Activated T-helper 17 cell treated with anti-CD3 and anti-CD28 coated beads, Interleukin-2, amount 50 U/mL, for 72 hours (primary cell): ENCODE data around the gene AUNIP. TPM values are rescaled to one million over a fixed set of nuclear protein-coding genes. Genes with fewer than 3 reads are reported as not detected.

Experiments
- ATAC-seq: fragments of 150-1000 bp; cut with Tn5 transposase; replicated peaks from 2 replicates; pipeline ENCODE4 v1.10.0; 2021; ENCODE audit warnings: mild to moderate bottlenecking, moderate library complexity
- H3K27ac Mint-ChIP-seq: one replicate; pipeline ENCODE4 v1.8.0; 2022; ENCODE audit warnings: mixed read lengths
- H3K27me3 Mint-ChIP-seq: one replicate; pipeline ENCODE4 v1.8.0; 2022; ENCODE audit warnings: mixed read lengths
- H3K36me3 Mint-ChIP-seq: one replicate; pipeline ENCODE4 v1.8.0; 2022; ENCODE audit warnings: low read depth, mild to moderate bottlenecking, mixed read lengths
- H3K4me1 Mint-ChIP-seq: one replicate; pipeline ENCODE4 v1.8.0; 2022; ENCODE audit warnings: mixed read lengths
- H3K4me3 Mint-ChIP-seq: one replicate; pipeline ENCODE4 v1.8.0; 2022; ENCODE audit warnings: mild to moderate bottlenecking, mixed read lengths
- H3K9me3 Mint-ChIP-seq: one replicate; pipeline ENCODE4 v1.8.0; 2022; ENCODE audit warnings: mixed read lengths
- total RNA-seq, 2 donors: library from RNA; stranded (reverse); gene quantifications; one replicate each; pipeline ENCODE4 v1.2.3, GENCODE V29; 2022

Gene AUNIP
- total RNA-seq, 2 donors from 2014 or later, result 3.7 to 7.2 TPM

DNA sequence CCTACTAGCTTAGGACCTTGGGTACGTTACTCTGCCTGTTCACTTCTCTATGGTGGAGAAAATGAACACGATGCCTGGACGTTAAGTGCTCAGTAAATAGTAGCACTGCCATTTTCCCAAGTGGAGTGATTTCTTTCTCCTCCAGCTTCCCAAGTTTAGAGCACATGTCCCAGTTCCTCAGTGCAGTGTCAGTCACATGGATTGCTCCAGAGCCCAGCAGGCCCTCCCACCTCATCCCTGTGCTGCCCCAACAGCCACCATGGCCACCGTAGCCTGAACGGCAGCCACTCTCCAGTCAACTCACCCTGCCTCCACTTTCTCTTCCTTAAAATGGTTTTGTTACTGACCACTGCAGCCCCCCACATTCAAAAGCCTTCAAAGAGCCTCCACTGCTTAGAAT is 38.5 kb upstream of the AUNIP start:
- no peak for ATAC-seq
- Mint-ChIP-seq H3K27me3 (no peaks in the 10 kb centered on the region), H3K9me3 (no peaks in the 10 kb centered on the region), H3K4me3 (no peak overlapping the region), H3K4me1 (no peaks in the 10 kb centered on the region), H3K36me3 (peaks cover 44% of the 10 kb centered on the region), H3K27ac (no peak overlapping the region)

- peaks cover 29% of the 10 kb centered on the region for H3K36me3 Mint-ChIP-seq
- no peaks in the 10 kb centered on the region for H3K27me3 Mint-ChIP-seq
- no peak overlapping the region for H3K4me3 Mint-ChIP-seq
- no peaks in the 10 kb centered on the region for H3K4me1 Mint-ChIP-seq
- H3K27ac Mint-ChIP-seq, result no peak overlapping the region
- no peaks in the 10 kb centered on the region for H3K9me3 Mint-ChIP-seq
- ATAC-seq, result no peak
Observed at GRCh38 chr1:25896266-25896665, 37.0 kb upstream of the AUNIP start.

DNA sequence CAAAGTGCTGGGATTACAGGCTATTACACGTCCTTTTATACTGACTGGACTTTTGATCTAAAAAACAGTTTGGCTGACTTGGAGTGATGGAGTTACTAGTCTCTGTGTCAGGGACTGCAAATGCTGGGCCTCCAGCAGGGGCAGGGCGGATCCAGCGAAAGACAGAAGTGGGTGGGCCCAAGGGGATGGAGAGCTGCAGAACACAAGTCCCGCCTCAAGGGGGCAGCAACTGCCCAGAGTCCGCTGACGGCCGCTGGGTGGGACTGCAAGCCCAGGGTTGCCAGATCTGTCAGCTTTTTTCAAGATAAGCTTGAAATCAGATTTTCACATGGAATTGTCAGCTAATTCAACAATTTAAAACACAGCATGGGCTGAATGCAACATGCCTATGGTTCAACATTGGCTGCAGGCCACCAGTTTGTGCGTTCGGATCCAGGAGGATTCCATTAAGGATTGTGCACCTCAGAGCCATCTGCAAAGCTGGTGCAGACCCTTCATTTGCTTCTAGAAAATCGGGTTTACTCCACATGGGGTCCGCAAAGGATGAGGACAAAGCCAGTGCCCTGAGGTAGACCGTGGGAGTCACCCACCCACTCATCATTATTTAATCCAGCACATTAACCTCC is 36.2 kb upstream of the AUNIP start:
- H3K27ac Mint-ChIP-seq, result peak overlapping the region; percentile 22
- peak; percentile 97 for ATAC-seq
- H3K4me3 Mint-ChIP-seq, result no peak overlapping the region
- H3K36me3 Mint-ChIP-seq, result peaks cover 21% of the 10 kb centered on the region
- H3K4me1 Mint-ChIP-seq, result no peaks in the 10 kb centered on the region
- no peaks in the 10 kb centered on the region for H3K9me3 Mint-ChIP-seq
- no peaks in the 10 kb centered on the region for H3K27me3 Mint-ChIP-seq

- Mint-ChIP-seq H3K27me3 (no peaks in the 10 kb centered on the region), H3K9me3 (no peaks in the 10 kb centered on the region), H3K36me3 (no peaks in the 10 kb centered on the region), H3K27ac (no peak overlapping the region), H3K4me3 (no peak overlapping the region), H3K4me1 (no peaks in the 10 kb centered on the region)
- no peak for ATAC-seq
Observed at GRCh38 chr1:25893116-25893515, 33.9 kb upstream of the AUNIP start.

- Mint-ChIP-seq H3K4me3 (no peak overlapping the region), H3K9me3 (no peaks in the 10 kb centered on the region), H3K27me3 (no peaks in the 10 kb centered on the region), H3K36me3 (no peaks in the 10 kb centered on the region), H3K4me1 (no peaks in the 10 kb centered on the region), H3K27ac (no peak overlapping the region)
- no peak for ATAC-seq
Observed at GRCh38 chr1:25891606-25892005, 32.3 kb upstream of the AUNIP start.

- H3K36me3 Mint-ChIP-seq, result no peaks in the 10 kb centered on the region
- H3K4me1 Mint-ChIP-seq, result no peaks in the 10 kb centered on the region
- ATAC-seq, result no peak
- H3K4me3 Mint-ChIP-seq, result no peak overlapping the region
- no peaks in the 10 kb centered on the region for H3K27me3 Mint-ChIP-seq
- no peaks in the 10 kb centered on the region for H3K9me3 Mint-ChIP-seq
- peak overlapping the region; percentile 20 for H3K27ac Mint-ChIP-seq
Observed at GRCh38 chr1:25890239-25891034, 31.2 kb upstream of the AUNIP start.

DNA sequence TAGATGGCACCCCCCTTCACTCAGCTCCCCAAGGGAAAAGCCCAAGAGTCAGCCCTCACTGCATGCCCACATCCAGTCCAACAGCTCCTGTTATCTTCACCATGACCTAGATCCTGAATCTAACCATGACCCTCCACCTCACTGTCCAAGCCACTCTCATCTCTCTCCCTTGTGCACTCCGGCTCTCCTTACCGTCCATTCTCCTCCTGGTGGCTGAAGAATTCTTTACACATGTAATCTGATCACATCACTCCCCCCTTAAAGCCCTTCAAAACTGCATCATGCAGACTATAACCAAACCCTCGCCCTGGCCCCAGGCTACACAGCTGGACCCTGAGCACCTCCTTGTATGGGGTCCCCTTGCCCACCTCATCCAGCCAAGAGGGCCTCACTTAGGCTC is 30.2 kb upstream of the AUNIP start:
- no peaks in the 10 kb centered on the region for H3K9me3 Mint-ChIP-seq
- H3K4me1 Mint-ChIP-seq, result no peaks in the 10 kb centered on the region
- no peaks in the 10 kb centered on the region for H3K27me3 Mint-ChIP-seq
- no peak for ATAC-seq
- H3K27ac Mint-ChIP-seq, result peak overlapping the region; percentile 20
- no peaks in the 10 kb centered on the region for H3K36me3 Mint-ChIP-seq
- no peak overlapping the region for H3K4me3 Mint-ChIP-seq

- H3K4me1 Mint-ChIP-seq, result no peaks in the 10 kb centered on the region
- H3K4me3 Mint-ChIP-seq, result no peak overlapping the region
- H3K36me3 Mint-ChIP-seq, result no peaks in the 10 kb centered on the region
- no peak overlapping the region for H3K27ac Mint-ChIP-seq
- ATAC-seq, result no peak
- H3K9me3 Mint-ChIP-seq, result no peaks in the 10 kb centered on the region
- no peaks in the 10 kb centered on the region for H3K27me3 Mint-ChIP-seq
Observed at GRCh38 chr1:25888426-25888987, 29.2 kb upstream of the AUNIP start.

DNA sequence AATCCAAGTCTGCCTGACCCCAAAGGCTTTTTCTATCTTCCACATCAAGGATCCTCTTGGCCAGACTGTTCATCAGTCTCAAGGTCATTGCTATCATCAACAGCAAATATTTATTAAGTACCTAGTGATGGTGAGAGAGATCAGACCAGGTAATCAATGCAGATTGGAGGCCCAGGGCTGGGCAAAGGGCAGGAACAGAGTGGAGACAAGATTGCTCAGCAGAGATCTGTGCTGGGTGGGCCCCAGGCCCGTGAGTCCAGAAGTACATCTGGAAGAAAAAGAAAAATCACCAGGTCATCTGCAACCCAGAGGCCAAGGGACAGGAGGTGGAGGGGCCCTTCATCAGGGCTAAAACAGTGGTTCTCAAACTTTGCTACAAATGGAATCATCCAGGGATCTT is 26.3 kb upstream of the AUNIP start:
- Mint-ChIP-seq H3K9me3 (no peaks in the 10 kb centered on the region), H3K27ac (no peak overlapping the region), H3K27me3 (no peaks in the 10 kb centered on the region), H3K4me3 (no peak overlapping the region), H3K36me3 (no peaks in the 10 kb centered on the region), H3K4me1 (no peaks in the 10 kb centered on the region)
- no peak for ATAC-seq

DNA sequence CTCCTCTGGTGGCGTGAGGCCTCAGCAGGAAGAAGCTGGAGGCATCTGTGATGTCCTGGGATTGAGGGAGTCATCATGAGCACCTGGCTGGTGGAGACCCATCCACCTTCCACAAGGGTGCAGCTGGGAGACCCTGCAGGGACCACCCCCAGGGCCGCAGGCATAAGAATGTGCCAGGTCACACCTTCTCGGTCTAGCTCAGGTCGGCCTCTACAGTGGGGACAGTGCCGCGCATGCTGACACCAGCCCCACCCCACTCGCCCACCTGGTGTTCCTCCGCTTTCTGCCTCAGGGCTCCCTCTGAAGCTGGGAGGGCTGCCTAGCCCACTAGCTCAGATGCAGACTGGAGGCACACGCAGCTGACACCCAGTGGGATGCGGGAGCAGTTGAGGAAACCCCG is 22.0 kb upstream of the AUNIP start:
- no peaks in the 10 kb centered on the region for H3K27me3 Mint-ChIP-seq
- H3K4me1 Mint-ChIP-seq, result no peaks in the 10 kb centered on the region
- no peak for ATAC-seq
- H3K36me3 Mint-ChIP-seq, result no peaks in the 10 kb centered on the region
- H3K9me3 Mint-ChIP-seq, result no peaks in the 10 kb centered on the region
- H3K27ac Mint-ChIP-seq, result no peak overlapping the region
- no peak overlapping the region for H3K4me3 Mint-ChIP-seq

GRCh38 chr1:25880518-25880917 is 21.3 kb upstream of the AUNIP start:
- no peak for ATAC-seq
- Mint-ChIP-seq H3K4me1 (no peaks in the 10 kb centered on the region), H3K9me3 (no peaks in the 10 kb centered on the region), H3K27me3 (no peaks in the 10 kb centered on the region), H3K4me3 (no peak overlapping the region), H3K27ac (peak overlapping the region; percentile 10), H3K36me3 (no peaks in the 10 kb centered on the region)

DNA sequence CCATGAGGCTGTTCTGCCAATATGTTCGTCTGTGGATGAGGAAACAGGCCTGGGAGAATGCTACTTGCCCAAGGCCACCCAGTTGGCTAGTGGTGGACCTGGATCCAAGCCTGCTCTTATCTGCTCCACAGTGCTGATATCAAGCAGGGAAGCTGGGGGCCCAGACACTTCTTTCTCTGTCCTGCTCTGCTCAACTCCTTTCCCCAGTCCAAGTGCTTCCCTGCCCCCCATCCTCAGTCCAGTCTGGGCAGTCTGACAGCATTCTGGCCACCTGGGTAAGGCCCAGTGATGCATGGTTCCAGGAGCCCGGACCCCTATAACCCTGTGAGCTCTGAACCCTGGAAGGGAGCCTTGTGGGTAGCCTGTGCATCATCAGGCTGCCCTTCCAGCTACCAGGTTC is 20.4 kb upstream of the AUNIP start:
- Mint-ChIP-seq H3K4me3 (no peak overlapping the region), H3K27ac (peak overlapping the region; percentile 10), H3K27me3 (no peaks in the 10 kb centered on the region), H3K9me3 (no peaks in the 10 kb centered on the region), H3K4me1 (no peaks in the 10 kb centered on the region), H3K36me3 (no peaks in the 10 kb centered on the region)
- ATAC-seq, result no peak

DNA sequence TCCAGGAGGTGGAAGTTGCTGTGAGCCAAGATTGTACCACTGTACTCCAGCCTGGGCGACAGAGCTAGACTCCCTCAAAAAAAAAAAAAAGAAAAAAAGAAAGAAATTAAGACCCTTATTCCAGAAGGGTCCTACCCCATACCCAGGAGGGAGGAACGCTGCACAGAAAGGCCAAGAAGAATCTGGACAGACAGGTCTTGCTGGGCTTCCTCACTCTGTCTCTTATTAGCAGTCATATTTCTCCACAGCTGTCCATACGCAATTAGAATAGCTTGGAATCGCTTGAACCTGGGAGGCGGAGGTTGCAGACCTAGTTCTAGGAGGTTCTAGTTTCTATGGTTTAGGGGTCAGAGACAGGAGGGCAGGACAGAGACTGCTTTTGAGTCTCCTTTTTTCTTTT is 19.4 kb upstream of the AUNIP start:
- H3K4me3 Mint-ChIP-seq, result no peak overlapping the region
- H3K27me3 Mint-ChIP-seq, result no peaks in the 10 kb centered on the region
- no peaks in the 10 kb centered on the region for H3K9me3 Mint-ChIP-seq
- no peaks in the 10 kb centered on the region for H3K4me1 Mint-ChIP-seq
- no peak for ATAC-seq
- no peaks in the 10 kb centered on the region for H3K36me3 Mint-ChIP-seq
- H3K27ac Mint-ChIP-seq, result no peak overlapping the region

- Mint-ChIP-seq H3K27ac (no peak overlapping the region), H3K4me3 (no peak overlapping the region), H3K4me1 (no peaks in the 10 kb centered on the region), H3K9me3 (no peaks in the 10 kb centered on the region), H3K27me3 (no peaks in the 10 kb centered on the region), H3K36me3 (no peaks in the 10 kb centered on the region)
- no peak for ATAC-seq
Observed at GRCh38 chr1:25877155-25877554, 17.9 kb upstream of the AUNIP start.

GRCh38 chr1:25876693-25877077 is 17.4 kb upstream of the AUNIP start:
- Mint-ChIP-seq H3K27ac (no peak overlapping the region), H3K4me1 (no peaks in the 10 kb centered on the region), H3K4me3 (peak overlapping the region; percentile 90), H3K36me3 (no peaks in the 10 kb centered on the region), H3K27me3 (no peaks in the 10 kb centered on the region), H3K9me3 (no peaks in the 10 kb centered on the region)
- no peak for ATAC-seq
